H1 (cell line): ENCODE measurements around the gene EWSR1. TPM values are rescaled to one million over a fixed set of nuclear protein-coding genes. Genes with fewer than 3 reads are reported as not detected.
"Not testable (repeated sequence)": the region's sequence is repeated elsewhere in the genome, so short reads cannot be mapped to it uniquely, and the experiment has no call there.

Experiments used
- CTCF ChIA-PET: fragments of 300-600 bp; sonication (Branson Sonifier 250); formaldehyde crosslinking; loops from one replicate; lab custom pipeline; 2021; ENCODE audit not compliant: partially characterized antibody; lab: Charles Lee
- POLR2A ChIA-PET: fragments of 300-600 bp; sonication (Branson Sonifier 250); formaldehyde crosslinking; loops from one replicate; lab custom pipeline; 2021; ENCODE audit warnings: inconsistent platforms; ENCODE audit not compliant: partially characterized antibody; lab: Charles Lee
- DNase-seq, 2 experiments: peaks; one replicate each; pipeline versions ENCODE4 v3.0.0 to v3.0.0-alpha.2; 2010 to 2022; ENCODE audit warnings: low spot score in 2 of 2, low read depth in 1 of 2, mixed read lengths in 1 of 2
- FAIRE-seq: peaks from 2 replicates; lab custom pipeline; 2011; peaks lifted over from hg19 to GRCh38; lab: Jason Lieb, UNC
- H2AFZ ChIP-seq: 2 replicates; pipeline ENCODE4 v1.8.1; 2012; ENCODE audit warnings: low read length, inconsistent platforms
- H2AK5ac ChIP-seq: 2 replicates; pipeline ENCODE4 v1.6.1; 2013; ENCODE audit warnings: low read depth, low read length
- H2BK120ac ChIP-seq: replicated peaks from 2 replicates; pipeline ENCODE3; 2013; ENCODE audit warnings: low read depth, low read length, inconsistent platforms
- H2BK12ac ChIP-seq: 2 replicates; pipeline ENCODE4 v1.6.1; 2013; ENCODE audit warnings: low read depth, low read length
- H2BK15ac ChIP-seq: 2 replicates; pipeline ENCODE4 v1.6.1; 2013; ENCODE audit warnings: low read length
- H2BK20ac ChIP-seq: 2 replicates; pipeline ENCODE4 v1.6.1; 2013; ENCODE audit warnings: low read length
- H2BK5ac ChIP-seq: 2 replicates; pipeline ENCODE4 v1.6.1; 2013; ENCODE audit warnings: low read depth, low read length
- H3K14ac ChIP-seq: 2 replicates; pipeline ENCODE4 v1.6.1; 2013; ENCODE audit warnings: inconsistent platforms; ENCODE audit not compliant: insufficient read length
- H3K18ac ChIP-seq: 2 replicates; pipeline ENCODE4 v1.6.1; 2013; ENCODE audit warnings: low read length; ENCODE audit errors: extremely low read depth
- H3K23ac ChIP-seq: 2 replicates; pipeline ENCODE4 v1.6.1; 2013; ENCODE audit warnings: inconsistent platforms; ENCODE audit not compliant: insufficient read length
- H3K23me2 ChIP-seq: 2 replicates; pipeline ENCODE4 v1.6.1; 2013; ENCODE audit warnings: low read depth, low read length
- H3K27ac ChIP-seq: 2 replicates; pipeline ENCODE4 v1.6.1; 2011; ENCODE audit warnings: low read depth, low read length, inconsistent platforms
- H3K27me3 ChIP-seq, 4 experiments: replicated peaks in 1 of 4; 1 replicate in 1 of 4; 2 replicates in 3 of 4; pipeline versions ENCODE4 v1.6.1 to v1.8.1; 2011 to 2013; ENCODE audit warnings: low read length in 3 of 4, mild to moderate bottlenecking in 3 of 4, inconsistent platforms in 2 of 4, mixed read lengths in 2 of 4, moderate library complexity in 1 of 4; ENCODE audit not compliant: control insufficient read depth in 3 of 4, insufficient read depth in 3 of 4; ENCODE audit errors: extremely low read depth in 1 of 4
- H3K36me3 ChIP-seq, 4 experiments: 2 replicates each; pipeline versions ENCODE4 v1.6.1 to v1.8.1; 2011 to 2013; ENCODE audit warnings: mild to moderate bottlenecking in 4 of 4, low read length in 3 of 4, moderate library complexity in 2 of 4, control low read depth in 1 of 4, inconsistent platforms in 1 of 4; ENCODE audit not compliant: insufficient read depth in 4 of 4, control insufficient read depth in 2 of 4
- H3K4ac ChIP-seq: replicated peaks from 2 replicates; pipeline ENCODE3; 2013; ENCODE audit warnings: low read length, low read depth, mixed read lengths, inconsistent platforms; ENCODE audit not compliant: insufficient read length
- H3K4me1 ChIP-seq, 4 experiments: replicated peaks in 1 of 4; 1 replicate in 1 of 4; 2 replicates in 3 of 4; pipeline versions ENCODE4 v1.6.1 to v1.8.1; 2011 to 2013; ENCODE audit warnings: low read length in 3 of 4, inconsistent platforms in 2 of 4, mixed read lengths in 1 of 4; ENCODE audit not compliant: insufficient read depth in 4 of 4, control insufficient read depth in 3 of 4
- H3K4me2 ChIP-seq, 2 experiments: 2 replicates each; pipeline versions ENCODE4 v1.6.1 to v1.8.1; 2011 to 2013; ENCODE audit warnings: low read depth in 2 of 2, low read length in 2 of 2, control low read depth in 1 of 2, inconsistent platforms in 1 of 2, mild to moderate bottlenecking in 1 of 2; ENCODE audit not compliant: insufficient read depth in 1 of 2
- H3K4me3 ChIP-seq, 4 experiments: fragments of 200-600, 300-600 bp in 1 of 4; sonication (generic), shearing (Covaris generic), sonication (Bioruptor Twin) in 1 of 4; 2 replicates each; pipeline versions ENCODE4 v1.5.1 to v1.8.1; 2011 to 2016; ENCODE audit warnings: low read length in 4 of 4, low read depth in 3 of 4, control low read depth in 2 of 4, inconsistent platforms in 2 of 4, mild to moderate bottlenecking in 2 of 4, mixed read lengths in 1 of 4, moderate library complexity in 1 of 4; ENCODE audit not compliant: insufficient read depth in 2 of 4; ENCODE audit errors: extremely low read depth in 1 of 4
- H3K56ac ChIP-seq: replicated peaks from 2 replicates; pipeline ENCODE3; 2013; ENCODE audit warnings: low read depth, mild to moderate bottlenecking, mixed read lengths, low read length, inconsistent platforms; ENCODE audit not compliant: insufficient read length
- H3K79me1 ChIP-seq: 2 replicates; pipeline ENCODE4 v1.6.1; 2013; ENCODE audit warnings: low read depth, low read length, control low read depth
- H3K79me2 ChIP-seq, 2 experiments: 2 replicates each; pipeline versions ENCODE4 v1.6.1 to v1.8.1; 2012 to 2013; ENCODE audit warnings: low read length in 2 of 2, mild to moderate bottlenecking in 2 of 2, inconsistent platforms in 1 of 2; ENCODE audit not compliant: insufficient read depth in 2 of 2, control insufficient read depth in 1 of 2
- H3K9ac ChIP-seq, 4 experiments: replicated peaks in 1 of 4; 1 replicate in 1 of 4; 2 replicates in 3 of 4; pipeline versions ENCODE4 v1.6.1 to v1.8.1; 2011 to 2013; ENCODE audit warnings: low read depth in 3 of 4, low read length in 3 of 4, control low read depth in 2 of 4, mild to moderate bottlenecking in 2 of 4, moderate library complexity in 2 of 4, inconsistent platforms in 1 of 4; ENCODE audit errors: extremely low read depth in 1 of 4
- H3K9me3 ChIP-seq, 2 experiments: 2 replicates each; pipeline versions ENCODE4 v1.6.1 to v1.8.1; 2012 to 2013; ENCODE audit warnings: mild to moderate bottlenecking in 2 of 2, moderate library complexity in 2 of 2, control low read depth in 1 of 2, inconsistent platforms in 1 of 2, low read depth in 1 of 2, low read length in 1 of 2, mixed read lengths in 1 of 2; ENCODE audit not compliant: insufficient read depth in 2 of 2
- H4K20me1 ChIP-seq, 2 experiments: replicated peaks in 1 of 2; 2 replicates each; pipeline versions ENCODE3 to v1.8.1; 2011 to 2013; ENCODE audit warnings: inconsistent platforms in 2 of 2, low read length in 2 of 2, mild to moderate bottlenecking in 1 of 2; ENCODE audit not compliant: insufficient read depth in 2 of 2, control insufficient read depth in 1 of 2
- H4K5ac ChIP-seq: 2 replicates; pipeline ENCODE4 v1.6.1; 2013; ENCODE audit warnings: low read length, low read depth, mixed read lengths, inconsistent platforms; ENCODE audit not compliant: insufficient read length
- H4K8ac ChIP-seq: 2 replicates; pipeline ENCODE4 v1.8.0; 2013; ENCODE audit warnings: mild to moderate bottlenecking, moderate library complexity, low read length, inconsistent platforms; ENCODE audit not compliant: insufficient read depth; ENCODE audit errors: extremely low read depth
- H4K91ac ChIP-seq: replicated peaks from 2 replicates; pipeline ENCODE3; 2013; ENCODE audit warnings: low read length, mixed read lengths, inconsistent platforms; ENCODE audit not compliant: insufficient read length
- WGBS, 2 experiments: shearing (Covaris generic) in 1 of 2; methylation state at CpG; one replicate each; pipeline versions ENCODE4 v1.1.6 to v1.1.7; 2013 to 2015; ENCODE audit warnings: low lambda C conversion rate in 2 of 2, mixed read lengths in 2 of 2, inconsistent platforms in 1 of 2, low coverage in 1 of 2, missing lambda C conversion rate in 1 of 2; ENCODE audit not compliant: insufficient replicate concordance in 2 of 2, insufficient coverage in 1 of 2, insufficient read length in 1 of 2; ENCODE audit errors: extremely low coverage in 1 of 2, missing lambda C conversion rate in 1 of 2; 5-methylcytosine and 5-hydroxymethylcytosine counted together
- polyA plus RNA-seq, 7 experiments: library from polyadenylated mRNA; depleted of rRNA in 3 of 7; stranded (reverse) in 5 of 7; unstranded in 2 of 7; fragments of >200 nt in 5 of 7; fragments of 200-250 nt in 2 of 7; gene quantifications; 1 replicate in 5 of 7; 2 replicates in 1 of 7; 4 replicates in 1 of 7; pipeline versions ENCODE4 v1.2.1 to v1.2.3, GENCODE V29; 2011 to 2013; ENCODE audit warnings: missing spikeins in 2 of 7, mixed read lengths in 2 of 7
- total RNA-seq: library from RNA; stranded (reverse); fragmentation: NEBNext Ultra II Directional; extraction: Animal tissue kit (Norgen Biotek cat#: 25700); gene quantifications from 2 replicates; pipeline ENCODE4 v1.2.1, GENCODE V29; 2021

Gene EWSR1
- total and polyA plus RNA-seq, 2 of the 8 experiments (the other 6 are each of a cell fraction or from before 2014, with no cell fraction given): 387 to 930 TPM

GRCh38 chr22:29247891-29248290, 20.2 kb upstream of the EWSR1 start:
- DNase-seq, H3K4me2 ChIP-seq: not testable (repeated sequence)
- 95% methylated on average over 10 of the region's 10 CpGs; no CpG with 5 or more reads in 1 of the 2 experiments for WGBS, 2 experiments

More at GRCh38 chr22:29247891-29248290, 20.2 kb upstream of the EWSR1 start:
- H4K91ac ChIP-seq, H3K79me2 ChIP-seq, H3K9me3 ChIP-seq, H3K9ac ChIP-seq, H2AFZ ChIP-seq, H3K14ac ChIP-seq, H3K27me3 ChIP-seq, H3K4me1 ChIP-seq, H4K8ac ChIP-seq, H2BK20ac ChIP-seq, FAIRE-seq, H3K4me3 ChIP-seq, H3K18ac ChIP-seq, H3K23me2 ChIP-seq, H4K20me1 ChIP-seq, H3K56ac ChIP-seq, H2AK5ac ChIP-seq, H3K4ac ChIP-seq, H3K79me1 ChIP-seq, H3K36me3 ChIP-seq, H2BK12ac ChIP-seq, H2BK120ac ChIP-seq, H4K5ac ChIP-seq, H3K23ac ChIP-seq, H2BK15ac ChIP-seq, H2BK5ac ChIP-seq, H3K27ac ChIP-seq: not testable (repeated sequence)
- ChIA-PET POLR2A (interaction anchor here (1.2 to 2.4 kb wide), 4 partner anchors 10 to 14 kb away, joined by 3 to 7 read pairs (median 4); no protein-coding TSS in a partner anchor), CTCF (interaction anchor here (0.6 to 6.2 kb wide), 13 partner anchors 10 to 975 kb away, joined by 3 to 84 read pairs (median 3); partner anchors contain the start of gene EMID1)
